SHP77 (cell line): ENCODE results near the gene RXRA.

Experiments
- DNase-seq, 2 experiments: peaks; one replicate each; lab custom pipeline; 2025; lab: John Stamatoyannopoulos, UW

The RXRA gene

DNA sequence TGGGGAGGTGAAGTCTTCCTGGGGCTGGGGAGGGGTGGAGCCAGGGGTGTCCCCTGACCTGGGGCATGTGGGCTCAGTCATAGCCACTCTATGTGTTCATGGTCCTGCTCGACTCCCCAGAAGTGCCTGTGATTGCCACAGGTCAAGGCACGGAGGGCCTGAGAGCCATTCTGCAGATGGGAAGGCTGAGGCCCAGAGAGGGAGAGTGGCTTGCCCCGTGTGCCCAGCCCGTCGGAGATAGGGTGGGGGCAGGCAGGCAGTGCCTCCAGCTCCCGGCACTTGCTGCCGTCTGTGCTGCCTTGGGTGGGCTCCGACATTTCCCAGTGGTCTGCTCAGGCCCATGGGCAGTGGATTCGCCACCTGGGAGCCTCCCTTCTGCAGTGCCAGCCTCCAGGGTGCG lies 74.0 kb downstream of the RXRA start:
- DNase-seq = no peak

DNA sequence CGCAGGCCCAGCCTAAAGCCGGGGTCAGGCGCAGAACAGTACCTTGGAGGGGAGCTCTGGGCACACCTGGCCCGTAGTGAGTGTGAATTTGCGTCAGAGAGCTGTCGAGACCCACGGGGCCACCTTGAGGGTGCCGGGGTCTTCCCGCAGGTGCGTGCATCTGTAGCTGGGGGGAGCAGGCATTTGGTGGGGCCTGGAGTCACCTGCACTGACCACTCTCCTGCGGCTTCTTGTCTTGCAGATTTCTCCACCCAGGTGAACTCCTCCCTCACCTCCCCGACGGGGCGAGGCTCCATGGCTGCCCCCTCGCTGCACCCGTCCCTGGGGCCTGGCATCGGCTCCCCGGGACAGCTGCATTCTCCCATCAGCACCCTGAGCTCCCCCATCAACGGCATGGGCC lies 75.1 kb downstream of the RXRA start:
- DNase-seq = no peak

DNA sequence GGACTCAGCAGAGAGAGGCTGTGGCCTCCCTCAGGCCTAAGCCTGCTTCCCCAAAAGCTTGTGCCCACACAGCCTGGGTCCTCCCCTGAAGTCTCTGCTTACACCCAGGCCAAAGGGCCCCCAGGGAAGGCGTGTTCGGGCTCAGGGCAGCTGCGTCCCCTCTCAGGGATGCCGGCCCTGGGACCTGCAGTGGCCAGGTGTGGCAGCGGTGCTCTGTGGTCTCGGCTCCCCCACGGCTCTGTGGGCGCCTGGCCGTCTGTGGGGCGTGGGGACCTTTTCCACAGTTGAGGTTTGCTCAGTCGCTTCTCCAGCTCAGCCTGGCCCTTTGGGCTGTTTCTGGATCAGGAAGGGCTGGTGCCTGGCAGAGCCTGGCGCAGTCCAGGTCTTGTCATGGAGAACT lies 75.9 kb downstream of the RXRA start:
- DNase-seq = no peak

DNA sequence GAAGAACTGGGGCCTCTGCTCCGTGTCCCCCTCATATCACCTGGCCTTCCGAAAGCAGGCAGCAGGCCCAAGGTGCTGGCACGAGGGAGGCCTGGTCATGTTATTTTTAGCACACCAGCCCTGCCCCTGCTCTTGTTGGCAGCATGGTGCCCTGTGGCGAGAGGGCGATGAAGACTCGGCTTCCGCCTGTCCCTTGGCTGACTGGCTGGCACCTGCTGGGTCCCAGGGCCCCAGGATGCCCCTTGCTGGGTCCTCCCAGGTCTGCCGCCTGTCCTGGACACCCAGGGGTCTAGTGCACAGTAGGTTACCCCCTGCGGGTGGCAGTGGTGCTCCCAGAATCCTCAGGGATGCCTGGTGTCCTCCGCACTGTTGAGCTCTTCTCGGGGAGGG lies 77.0 kb downstream of the RXRA start:
- no peak for DNase-seq

DNA sequence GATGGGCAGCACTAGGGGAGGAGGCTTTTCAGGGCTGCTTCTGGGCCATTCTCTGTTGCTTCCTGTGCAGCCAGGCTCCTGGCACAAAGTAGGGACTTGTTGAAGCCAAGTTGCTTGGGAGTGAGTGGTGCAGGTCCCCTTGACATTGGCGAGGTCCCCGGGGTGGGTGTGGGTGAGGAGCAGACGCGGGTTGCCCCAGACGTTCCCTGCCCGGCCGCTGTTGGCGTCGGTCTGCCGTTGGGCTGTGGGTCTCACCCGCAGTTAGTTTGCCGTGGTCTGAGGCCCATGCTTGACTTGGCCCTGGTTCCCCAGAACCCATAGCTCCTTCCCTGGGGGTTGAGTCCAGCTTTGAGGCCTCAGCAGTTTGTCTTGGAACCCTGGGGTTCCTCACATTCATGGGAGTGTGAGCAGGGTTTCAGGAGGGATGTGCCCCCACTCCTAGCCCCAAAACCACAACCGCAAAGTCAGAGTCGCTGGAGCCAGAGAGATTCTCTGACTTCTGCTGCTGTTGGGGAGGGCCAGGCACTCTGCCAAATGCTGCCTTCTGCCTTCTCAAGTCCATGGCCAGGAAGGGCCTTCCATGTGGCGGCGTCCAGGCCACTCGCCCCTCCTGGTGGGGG lies 77.5 kb downstream of the RXRA start:
- no peak for DNase-seq

DNA sequence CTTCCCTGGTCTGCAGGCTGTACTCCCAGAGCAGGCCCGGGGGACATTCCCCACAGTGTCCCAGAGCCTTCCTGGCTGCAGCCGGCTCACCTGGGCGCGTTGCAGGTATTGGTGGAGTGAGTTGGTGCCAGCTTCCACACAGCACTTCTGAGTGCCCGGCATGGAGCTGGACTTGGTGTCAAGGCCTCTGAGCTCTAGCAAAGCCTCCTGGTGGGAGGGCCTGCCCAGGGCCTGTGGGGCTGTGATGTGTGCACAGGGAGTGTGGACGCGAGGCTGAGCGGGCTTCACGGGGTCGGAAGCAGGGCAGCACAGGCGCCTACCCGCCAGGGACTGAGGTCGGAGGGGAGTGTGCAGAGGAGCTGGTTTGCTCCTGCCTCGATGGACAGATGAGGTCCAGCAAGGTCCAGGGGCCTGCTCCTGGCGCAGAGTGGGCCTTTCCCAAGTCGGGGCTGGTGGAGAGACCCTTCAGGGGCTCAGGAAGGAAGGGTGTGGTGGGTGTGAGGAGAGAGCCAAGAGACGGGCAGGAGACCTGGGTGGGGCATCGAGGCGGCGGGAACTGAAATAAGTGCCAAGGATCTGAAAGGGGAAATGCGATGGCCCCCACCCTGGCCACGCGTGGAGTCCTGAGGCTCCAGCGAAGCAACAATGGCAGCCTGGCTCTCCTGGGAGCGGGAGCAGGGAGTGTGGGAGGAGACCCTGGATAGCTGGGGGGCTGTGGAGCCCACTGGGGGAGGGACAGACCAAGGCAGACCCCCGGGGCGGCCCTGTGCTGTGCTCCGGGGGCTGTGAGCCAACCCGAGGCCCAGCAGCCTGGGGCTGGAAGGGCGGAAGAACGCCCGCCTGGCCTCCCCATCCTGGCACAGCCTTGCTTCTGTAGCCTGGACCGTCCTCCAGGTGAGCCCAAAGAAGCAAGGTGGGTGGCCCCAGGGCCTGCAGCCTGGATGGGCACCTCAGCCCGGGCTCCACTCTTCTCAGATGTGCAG lies 78.4 kb downstream of the RXRA start:
- DNase-seq = no peak

DNA sequence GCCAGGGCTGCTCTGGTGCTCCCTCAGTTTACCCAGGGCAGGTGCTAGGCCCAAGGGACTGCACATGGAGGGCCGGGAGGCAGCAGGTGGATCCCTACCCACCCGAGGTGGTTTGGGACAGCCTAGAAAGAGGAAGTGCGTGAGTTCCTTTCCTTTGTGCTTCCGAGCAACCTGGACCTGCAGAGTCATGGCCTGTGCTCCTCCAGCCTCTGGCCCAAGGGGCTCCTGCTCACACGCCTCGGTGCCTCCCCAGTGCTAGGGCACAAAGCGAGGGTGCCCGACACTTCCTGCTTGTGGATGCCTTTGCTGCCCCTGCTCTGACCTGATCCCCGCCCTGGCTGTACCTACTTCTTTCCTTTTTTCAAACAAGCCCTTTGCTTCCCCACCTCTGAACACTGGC lies 79.3 kb downstream of the RXRA start:
- DNase-seq = no peak

DNA sequence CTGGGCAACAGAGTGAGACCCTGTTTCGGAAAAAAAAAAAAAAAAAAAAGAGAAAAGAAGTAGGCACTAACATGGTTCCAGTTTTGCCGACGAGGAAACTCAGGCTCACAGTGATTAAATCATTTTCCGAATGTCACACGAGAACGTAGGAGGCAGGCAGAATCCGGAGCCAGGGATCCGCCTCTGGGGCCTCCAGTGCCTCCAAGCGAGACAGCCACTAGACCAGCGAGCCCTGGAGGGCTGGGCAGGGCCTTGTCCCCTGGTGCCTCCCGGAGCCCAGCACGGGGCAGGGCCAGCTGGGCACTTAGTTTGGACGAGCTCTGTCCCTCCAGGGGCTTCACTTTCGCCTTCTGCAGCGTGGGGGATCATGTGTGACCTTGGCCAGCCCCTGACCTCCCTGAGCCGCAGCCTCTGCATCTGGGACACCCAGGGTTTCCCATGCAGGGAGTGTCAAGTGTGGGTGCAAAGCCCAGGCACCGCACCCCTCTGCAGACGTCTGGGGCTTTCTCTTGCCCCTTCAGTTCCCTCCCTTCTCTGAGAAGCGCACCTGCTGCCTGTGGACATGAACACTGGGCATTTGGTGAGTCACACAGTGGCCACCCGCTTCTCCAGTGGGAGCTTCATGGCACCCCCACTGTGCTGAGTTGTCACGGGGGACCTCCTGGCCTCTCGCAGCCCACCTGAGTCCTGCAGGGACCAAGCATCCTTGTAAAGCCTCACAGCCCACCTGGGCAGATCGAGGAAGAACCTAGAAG lies 80.3 kb downstream of the RXRA start:
- peak; percentile 32 to 33 for DNase-seq

DNA sequence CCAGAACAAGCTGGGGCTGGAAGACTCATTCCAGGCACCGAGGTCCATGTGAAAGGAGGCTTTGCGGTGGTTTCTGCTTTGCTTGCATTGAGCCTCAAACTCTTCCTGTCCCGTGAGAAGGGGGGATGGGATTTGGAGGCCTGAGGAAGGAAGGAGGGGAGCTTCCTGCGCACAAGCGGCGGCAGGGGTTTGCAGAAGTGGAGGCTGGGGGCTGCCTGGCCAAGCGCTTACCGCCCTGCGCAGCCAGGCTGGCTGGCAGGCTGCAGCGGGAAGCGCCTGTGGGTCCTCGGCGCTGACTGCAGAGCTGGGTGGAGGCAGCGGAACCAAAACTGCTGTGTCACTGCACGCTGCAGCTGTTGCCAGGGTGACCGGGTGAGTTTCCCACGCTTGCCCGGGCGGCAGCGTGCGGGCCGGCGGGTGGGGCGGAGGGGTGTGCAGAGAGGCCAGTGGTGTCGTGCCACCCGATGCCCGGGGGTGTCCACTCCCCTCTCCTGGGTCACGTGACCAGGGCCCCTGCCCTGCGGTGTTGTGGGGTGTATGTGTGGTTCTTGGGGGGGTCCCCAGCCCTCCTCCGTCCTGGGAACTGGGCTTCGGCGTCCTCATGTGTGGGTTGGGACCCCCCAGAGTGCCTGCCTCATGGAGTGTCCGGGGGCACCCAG lies 81.0 kb downstream of the RXRA start:
- peak; percentile 82 to 92 for DNase-seq

DNA sequence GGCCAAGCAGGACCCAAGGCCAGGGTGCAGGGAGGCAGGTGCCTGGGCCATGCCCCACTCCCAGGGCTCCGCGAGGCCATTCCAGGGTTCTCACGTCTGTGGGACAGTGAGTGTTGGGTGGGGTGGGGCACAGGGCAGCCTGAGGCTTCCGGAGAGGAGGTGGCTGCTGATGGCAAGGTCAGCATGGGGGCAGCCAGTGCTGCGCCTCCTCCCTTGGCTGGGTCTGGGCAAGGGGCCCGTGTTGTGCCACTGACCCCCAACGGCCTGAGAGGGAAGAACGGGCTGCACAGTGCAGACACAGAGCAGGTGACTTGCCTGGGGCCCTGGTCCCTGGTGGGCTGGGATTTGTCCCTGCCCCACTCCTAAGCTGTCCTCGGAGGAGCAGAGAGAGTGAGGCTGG lies 82.1 kb downstream of the RXRA start:
- DNase-seq = no peak

DNA sequence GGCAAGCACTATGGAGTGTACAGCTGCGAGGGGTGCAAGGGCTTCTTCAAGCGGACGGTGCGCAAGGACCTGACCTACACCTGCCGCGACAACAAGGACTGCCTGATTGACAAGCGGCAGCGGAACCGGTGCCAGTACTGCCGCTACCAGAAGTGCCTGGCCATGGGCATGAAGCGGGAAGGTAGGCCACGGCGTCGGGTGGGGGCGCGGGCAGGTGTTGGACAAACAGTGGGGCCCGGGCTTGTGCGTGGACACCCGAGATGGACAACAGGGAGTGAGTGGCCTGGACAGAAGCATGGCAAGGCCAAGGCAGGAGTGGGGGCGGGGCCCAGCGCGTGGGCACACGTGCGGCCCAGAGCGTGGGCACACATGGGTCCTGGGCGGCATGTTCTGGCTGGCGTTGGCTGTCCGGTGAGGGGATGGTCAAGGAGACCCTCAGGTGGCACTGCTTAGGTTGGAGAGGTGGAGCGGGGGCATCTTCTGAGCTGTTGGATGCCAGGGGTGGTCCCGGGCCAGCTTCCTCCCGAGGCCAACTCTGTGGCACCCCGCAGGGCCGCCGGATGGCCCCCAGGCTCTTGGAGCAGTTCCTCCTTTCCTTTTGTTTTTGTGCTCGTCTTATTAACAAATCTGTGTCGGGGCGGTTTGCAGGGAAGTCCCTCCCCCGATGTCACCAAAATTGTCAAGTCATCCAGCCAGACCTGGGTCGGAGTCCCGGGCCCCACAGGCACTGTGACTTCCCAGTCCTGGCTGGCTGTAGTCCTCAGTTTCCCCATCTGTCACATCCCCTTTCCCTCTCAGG lies 82.9 kb downstream of the RXRA start:
- no peak for DNase-seq

DNA sequence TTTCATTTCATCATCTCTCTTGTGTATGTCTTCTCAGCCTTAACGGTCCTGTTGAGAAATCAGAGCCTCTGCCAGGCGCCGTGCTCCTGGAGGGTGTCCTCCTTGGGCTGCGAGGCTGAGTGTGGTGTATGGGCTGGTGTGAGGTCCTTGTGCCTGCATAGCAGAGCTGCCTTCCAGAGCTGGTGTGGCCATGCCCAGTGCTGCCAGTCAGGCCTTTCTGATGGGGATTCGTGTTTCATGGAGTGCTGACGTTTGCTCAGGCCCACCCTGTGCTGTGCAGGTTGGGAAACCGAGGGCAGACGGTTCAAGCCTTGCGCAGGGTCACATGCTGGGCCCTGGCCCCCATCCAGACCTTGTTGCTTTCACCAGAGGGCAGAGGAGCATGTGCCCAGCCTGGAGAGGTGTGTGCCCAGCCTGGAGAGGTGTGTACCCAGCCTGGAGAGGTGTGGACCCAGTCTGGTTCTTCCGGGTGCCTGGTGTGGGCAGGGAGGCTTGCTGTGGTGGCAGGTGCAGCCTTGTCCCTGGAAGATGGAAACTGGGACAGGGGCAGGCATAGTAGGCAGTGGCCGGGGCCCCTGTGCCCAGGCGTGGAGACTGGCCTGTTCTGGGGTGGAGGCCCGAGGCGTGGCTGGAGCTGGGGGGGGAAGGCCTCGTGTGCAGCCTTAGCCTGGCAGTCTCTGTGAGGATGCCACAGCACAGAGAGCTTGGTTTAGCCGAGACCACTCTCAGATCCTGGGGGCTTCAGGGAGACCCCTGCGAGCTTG lies 84.0 kb downstream of the RXRA start:
- DNase-seq = no peak

DNA sequence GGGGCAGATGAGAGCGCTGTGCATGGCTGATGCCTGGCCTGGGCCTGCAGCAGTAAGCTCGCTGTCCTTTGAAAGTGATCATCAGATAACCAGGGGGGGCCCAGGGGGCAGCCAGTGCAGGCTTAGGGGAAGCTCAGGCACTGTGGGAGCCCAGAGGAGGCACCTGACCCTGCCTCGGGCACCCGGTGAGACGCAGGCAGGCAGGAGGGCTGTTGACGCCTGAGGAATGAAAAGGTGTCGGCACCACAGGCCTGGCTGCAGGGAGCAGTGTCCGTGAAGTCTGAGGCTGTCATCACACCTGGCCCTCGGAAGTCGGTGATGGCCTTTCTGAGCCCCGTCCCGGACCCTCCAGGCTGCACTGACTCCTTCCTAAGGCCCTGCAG lies 84.6 kb downstream of the RXRA start:
- no peak for DNase-seq

DNA sequence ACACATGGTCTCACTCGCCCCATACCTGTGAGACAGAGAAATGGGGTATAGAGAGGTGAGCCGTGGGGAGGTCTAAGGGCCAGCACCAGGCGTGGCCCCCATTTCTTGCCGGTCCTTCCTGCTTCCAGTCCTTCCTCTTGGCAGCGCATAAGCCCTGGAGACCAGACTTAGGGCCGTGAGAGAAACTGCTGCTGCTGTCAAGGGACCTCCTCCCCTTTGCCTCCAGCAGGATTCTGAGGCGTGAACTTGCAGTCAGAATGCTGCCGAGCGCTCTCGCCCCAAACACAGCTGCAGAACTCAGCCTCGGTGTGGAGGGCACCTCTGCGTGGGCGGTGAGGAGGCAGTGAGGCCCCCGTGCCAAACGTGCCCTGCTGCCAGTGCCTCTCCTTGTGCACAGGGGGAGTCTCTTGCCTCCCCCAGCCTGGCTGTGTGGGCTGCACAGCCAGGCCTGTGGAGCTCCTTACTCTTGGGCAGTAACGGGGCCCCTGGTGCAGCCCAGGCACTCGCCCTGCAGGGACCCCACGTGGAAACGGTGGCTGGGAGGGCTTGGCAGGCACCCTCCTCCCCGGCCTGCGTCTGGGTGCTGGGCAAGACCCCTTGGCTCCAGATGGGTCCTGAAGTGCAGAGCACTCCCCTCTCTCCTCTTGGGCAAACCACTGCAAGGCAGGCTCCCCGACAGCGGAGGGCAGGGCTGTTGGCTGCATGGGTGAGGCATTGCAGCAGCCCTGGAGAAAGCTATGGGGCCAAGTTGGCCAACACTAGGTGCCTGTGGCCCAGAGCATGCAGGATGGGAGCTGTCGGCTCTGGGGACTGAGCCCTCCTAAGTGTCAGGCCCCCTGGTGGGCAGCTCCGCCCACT lies 85.4 kb downstream of the RXRA start:
- no peak for DNase-seq

DNA sequence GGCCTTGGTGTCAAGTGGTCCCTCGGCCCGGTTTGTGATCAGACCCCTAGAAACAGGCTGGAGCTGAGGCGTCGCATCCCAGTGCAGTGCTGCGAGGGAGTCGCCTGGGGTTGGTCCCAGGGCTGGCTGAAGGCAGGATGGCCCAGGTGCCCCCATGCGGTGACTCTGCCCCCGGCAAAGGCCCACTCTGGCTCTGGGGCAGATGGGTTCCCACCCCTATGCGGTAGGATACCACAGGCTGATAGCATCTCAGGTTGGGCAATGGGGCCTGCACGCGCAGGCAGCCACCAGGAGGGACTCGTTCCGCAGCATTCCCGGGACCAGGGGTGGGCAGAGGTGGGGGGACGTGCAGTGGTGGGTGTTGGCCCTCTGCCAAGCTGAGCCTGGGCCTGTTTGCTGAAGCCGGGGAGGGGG lies 86.0 kb downstream of the RXRA start:
- no peak for DNase-seq

DNA sequence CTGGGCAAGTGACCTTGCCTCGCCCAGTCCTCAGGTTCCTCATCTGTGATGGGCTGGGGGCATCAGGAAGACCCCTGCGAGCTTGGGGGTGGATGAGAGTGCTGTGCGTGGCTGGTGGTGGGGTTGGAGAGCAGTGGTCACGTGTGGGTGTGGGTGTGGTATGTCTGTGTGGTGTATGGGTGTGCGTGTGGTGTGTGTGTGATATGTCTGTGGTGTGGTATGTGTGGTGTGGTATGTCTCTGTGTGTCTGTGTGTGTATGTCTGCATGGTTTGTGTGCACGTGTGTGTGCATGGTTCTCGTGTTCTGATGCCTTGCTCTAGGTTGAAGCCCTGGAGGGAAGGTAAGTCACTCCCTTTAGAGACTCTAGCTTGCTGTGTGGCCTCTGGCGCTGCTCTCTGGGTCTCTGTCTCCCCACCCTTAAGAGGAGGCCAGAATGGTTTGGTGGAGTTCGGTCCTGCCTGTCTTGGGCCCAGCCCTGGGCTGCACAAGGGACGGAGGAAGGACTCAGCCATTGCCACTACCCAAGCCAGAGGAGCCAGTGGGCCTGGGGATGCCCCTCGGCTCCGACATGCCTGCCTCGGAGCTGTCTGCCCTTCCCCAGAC lies 87.0 kb downstream of the RXRA start:
- no peak for DNase-seq

DNA sequence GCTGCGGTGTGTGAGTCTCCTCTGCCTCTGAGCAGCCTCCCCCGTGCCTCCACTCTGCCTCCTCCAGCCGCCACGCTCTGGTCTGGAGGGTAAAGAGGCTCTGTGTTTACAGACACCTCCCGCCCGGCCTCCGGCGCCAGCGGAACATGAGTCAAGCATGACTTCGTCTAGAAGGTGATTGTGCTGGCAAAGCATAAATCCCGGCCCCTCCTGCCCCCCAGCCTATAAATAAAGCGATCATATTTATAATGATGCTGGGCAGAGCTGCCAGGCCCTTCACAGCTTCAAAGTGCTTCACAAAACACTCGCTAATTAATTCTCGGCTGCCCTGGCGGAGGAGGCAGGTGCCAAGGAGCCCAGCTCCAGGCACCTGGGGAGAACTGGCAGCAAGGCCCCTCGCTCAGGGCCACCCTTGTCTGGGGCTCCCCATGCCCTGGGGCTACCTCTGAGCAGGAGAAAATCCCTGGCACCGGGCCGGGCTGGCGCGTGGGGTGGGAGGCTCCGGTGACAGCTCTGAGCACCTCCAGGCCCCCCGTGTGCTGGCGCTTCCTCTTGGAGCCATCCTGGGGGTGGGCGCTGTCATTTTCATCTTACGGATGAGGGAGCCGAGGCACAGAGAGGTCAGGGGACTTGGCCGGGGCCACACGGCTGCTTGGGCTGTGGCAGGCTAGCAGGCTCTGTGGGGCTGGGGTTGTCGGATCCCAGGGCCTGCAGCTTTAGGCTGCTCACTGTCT lies 87.8 kb downstream of the RXRA start:
- DNase-seq = peak; percentile 64 to 88

DNA sequence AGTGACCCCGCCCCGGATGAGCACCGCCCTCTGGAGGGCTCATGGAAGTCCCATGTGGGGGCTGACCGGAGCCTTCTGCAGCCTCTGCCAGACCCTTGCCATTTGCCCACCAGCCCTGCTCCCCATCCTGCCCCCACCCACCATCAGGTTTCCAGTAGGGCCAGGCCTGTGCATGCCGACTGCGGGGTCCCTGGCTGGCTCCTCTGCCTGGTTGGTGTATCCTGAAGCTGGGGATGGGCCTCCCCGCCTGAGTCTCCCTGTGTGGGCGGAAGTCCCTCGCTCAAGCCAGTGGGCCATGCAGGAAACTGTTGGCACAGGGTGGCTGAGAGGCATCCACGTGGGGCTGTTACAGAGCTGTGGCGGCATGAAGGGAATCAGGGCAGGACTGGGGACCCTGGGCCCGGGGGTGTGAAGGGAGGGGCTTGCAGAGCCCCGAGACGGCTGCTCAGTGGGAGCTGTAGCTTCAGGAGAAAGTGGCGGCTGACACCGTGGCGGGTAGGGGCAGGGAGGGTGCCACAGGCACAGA lies 88.7 kb downstream of the RXRA start:
- DNase-seq = no peak
